IPS-NIHi7 (cell line): ENCODE results near the gene ACTN4.
"Not testable (repeated sequence)": the region's sequence is repeated elsewhere in the genome, so short reads cannot be mapped to it uniquely, and the experiment has no call there.

Experiments used
- DNase-seq: peaks from one replicate; pipeline ENCODE4 v3.0.0; 2012; ENCODE audit warnings: mixed read lengths; ENCODE audit errors: extremely low spot score

The ACTN4 gene

DNA sequence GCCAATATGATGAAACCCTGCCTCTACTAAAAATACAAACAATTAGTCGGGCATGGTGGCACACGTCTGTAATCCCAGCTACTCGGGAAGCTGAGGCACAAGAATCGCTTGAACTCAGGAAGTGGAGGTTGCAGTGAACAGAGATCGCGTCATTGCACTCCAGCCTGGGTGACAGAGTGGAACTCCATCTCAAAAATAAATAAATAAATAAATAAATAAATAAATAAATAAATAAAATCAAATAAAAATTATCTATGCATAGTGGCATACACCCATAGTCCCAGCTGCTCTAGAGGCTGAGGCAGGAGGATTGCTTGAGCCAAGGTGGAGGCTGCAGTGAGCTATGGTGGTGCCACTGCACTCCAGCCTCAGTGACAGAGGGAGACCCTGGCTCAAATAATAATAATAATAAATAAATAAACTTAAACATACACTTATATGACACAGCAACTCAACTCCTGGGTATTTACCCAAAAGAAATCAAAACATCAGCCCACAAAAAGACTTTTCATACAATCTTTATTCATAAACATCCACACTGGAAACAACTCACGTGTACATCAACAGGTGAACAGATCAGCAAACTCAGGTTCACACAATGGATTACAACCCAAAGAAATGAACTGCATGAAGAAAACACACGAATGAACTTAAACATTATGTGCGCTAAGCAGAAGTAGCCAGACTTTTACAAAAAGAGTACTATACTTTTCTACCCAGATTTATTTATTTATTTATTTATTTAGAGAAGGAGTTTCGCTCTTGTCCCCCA, 119.0 kb downstream of the ACTN4 start:
- no peak for DNase-seq

DNA sequence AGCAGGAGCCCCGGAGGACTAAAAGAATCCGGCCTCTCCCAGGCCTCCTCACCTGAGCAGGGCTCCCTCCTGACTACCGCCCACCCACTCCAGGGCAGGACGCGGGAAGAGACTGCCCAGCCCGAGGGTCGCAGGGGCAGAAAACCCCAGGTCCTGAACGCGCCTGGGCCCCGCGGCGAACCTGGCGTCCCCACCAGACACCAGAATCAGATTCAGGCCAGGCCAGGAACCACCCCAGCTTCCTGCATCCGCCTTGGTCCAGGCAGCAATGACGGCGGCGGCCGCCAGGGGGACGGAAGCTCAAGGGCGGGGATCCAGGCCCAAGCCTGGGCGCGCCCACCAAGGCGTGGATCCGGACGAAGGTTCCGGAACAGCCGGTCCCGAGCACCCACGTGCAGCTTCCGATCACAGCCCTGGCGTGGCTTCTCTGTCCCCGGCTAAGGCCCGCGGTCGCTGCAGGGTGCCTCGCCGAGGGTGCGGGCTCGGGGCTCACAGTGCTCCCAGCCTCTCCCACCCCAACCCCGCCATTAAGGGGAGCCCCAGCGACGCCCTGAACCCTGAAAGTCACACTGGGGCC, 122.3 kb downstream of the ACTN4 start:
- peak; percentile 75 for DNase-seq

DNA sequence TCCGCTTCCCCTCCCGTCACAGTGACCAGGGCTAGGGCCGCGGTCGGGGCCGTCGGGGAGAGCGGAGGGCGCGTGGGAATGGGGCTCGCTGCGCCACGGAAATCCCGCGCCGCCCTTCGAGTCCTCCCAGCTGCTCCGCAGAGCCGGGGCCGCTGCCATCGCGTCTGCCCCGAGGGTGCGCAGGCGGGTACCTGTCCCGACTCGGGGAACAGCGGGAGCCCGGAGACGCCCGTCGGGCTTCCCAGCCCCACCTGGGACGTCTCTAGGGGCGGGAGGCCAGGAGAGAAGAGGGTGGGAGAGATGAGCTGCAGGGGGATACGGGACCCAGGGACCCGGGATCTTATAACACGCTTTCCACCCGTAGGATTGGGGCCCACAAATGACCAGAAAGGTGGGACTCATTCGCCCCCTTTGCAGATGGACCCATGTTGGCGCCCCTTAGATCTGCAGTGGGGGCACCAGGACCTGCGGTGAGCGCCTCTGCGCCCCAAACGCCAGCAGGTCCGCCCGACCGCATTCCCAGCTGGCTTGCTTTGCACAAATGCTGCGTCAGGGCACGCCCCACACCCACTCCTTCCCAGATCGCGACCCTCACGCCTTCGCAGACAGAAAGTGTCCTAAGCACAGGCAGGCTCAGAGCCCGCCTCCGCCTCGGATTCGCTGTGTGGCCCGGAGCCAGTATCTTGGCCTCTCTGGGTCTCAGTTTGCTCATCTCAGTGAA, 122.9 kb downstream of the ACTN4 start:
- not testable (repeated sequence) for DNase-seq

DNA sequence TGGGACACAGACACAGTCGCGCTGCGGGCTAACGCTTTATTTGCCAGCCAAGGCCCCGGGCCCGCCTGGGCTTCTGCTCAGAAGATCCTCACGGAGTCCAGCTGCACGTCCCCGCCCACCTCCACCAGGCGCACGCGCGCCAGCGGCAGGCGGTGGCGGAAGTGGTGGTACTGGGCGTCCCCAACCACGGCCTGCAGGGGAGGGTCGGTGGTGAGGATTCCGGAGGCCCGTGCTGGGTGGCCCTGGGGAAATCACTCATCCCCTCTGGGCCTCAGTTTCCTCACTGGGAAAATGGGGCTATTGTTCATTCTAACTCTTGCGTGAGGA, 123.5 kb downstream of the ACTN4 start:
- DNase-seq: not testable (repeated sequence)

DNA sequence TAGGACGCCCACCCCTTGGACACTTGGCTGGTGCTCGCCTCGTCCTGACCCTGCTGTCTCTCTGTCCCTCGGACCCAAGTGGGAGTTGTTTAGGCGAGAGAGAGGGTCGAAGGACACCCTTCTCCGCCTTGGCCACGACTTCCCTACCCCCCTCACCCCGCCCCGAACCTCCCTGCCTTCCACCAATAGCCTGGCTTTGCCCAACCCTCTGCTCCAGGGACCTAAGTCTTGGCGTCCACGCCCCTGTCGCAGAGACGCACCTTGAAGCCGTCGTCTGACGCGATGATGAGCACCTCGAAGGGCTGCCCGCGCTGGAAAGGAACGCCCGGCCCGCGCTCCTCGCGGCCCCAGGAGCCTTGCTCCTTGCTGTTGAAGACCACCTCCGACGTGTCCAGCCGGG, 124.1 kb downstream of the ACTN4 start:
- DNase-seq: not testable (repeated sequence)

DNA sequence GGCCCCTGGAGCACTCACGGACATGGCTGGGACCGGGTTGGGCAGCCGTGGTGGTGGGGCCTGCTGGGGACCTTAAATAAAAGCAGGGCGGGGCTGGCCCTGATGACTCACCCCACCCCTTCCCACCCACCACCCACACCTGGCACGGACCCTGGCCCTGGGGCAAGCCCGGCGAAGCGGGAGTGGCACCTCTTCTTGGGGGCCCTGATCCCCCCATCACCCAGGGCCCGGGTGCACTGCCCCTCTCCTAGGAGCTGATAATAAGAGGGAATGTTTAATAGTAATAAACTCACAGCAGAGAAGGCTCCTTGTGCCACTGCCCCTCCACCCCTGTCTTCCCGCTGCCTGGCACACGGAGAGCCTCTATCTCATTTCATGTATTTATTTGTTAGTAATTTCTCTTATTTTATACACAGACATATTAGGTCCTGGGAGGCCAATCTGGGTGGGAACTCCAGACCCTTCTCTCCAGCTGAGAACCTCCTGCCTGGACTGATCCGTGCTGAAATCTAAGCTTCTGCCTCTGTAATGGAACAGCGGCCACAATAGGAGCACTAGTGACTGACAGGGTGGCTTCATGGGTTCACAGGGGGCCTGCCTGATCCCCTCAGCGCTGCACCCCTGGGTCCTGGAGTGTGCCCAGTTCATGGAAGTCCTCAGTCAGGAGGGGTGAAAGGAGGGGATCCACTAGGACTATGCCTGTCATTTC, 126.2 kb downstream of the ACTN4 start, which contains the start of gene LGALS7:
LGALS7 (minus strand) TSS at position 49 of the 709 bp plus-strand sequence; CDS start at position 24, 25 bp downstream.
- no peak for DNase-seq

DNA sequence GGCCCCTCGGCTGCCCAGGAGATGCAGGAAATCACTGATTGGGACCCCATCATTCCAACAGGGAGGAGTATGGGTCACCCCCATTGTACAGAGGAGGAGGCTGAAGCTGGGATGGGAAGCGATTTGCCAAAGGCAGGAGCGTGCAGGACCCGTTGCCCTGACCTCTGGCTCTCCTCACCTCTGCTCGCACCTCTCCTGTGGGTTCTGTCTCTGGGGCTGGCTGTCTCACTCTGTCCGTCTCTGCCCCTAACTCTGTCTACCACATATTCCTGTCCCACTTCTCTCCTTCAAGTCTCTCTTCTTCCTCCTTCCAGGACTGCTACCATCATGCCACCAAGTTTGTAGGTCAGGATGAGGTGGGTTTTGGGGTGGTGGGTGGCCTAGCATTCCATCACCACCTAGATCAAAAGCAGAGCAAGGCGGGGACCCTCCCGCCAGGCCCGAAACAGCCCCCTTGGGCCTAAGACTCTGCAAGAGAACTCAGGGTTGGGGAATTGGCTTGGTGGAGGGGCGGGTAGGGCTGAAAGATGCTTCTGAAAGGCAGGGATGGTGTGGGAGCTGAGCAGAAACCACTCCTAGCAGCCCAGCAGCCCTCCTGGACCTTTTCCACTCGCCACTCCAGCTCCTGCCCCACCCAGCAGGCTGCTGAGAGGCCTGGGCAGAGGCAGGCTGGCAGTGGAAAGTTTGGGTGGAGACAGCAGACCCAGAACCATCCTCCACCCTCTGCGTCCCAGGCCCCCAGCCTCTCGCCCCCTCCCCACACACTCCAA, 126.9 kb downstream of the ACTN4 start:
- DNase-seq: no peak

DNA sequence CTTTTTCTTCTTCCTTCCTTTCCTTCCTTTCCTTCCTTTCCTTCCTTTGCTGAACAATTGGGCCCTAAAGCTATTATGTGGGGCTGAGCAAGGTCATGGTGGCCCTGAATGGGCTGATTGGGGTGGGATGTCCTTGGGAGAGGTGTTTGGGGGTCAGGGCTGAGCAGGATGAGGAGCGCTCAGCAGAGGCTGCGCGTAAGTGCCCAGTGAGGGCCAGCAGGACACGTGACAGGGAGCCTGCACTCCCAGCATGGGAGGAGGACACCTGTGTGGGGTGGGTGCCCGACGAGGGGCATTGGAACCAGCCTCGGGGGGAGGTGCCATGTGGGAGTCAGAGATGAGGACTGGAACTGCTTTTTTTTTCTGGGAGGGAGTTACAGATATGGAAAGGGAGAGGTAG, 131.3 kb downstream of the ACTN4 start:
- no peak for DNase-seq

DNA sequence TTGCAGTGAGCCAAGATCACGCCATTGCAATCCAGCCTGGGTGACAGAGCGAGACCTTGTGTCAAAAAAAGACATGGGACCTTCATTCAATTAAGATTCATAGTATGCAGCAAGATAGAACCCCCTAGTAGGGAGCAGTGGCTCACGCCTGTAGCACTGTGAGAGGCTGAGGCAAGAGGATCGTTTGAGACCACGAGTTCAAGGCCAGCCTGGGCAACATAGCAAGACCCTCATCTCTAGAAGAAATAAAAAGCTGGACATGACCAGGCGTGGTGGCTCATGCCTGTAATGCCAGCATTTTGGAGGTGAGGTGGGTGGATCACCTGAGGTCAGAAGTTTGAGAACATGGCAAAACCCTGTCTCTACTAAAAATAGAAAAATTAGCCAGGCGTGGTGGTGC, 133.0 kb downstream of the ACTN4 start:
- DNase-seq: no peak

DNA sequence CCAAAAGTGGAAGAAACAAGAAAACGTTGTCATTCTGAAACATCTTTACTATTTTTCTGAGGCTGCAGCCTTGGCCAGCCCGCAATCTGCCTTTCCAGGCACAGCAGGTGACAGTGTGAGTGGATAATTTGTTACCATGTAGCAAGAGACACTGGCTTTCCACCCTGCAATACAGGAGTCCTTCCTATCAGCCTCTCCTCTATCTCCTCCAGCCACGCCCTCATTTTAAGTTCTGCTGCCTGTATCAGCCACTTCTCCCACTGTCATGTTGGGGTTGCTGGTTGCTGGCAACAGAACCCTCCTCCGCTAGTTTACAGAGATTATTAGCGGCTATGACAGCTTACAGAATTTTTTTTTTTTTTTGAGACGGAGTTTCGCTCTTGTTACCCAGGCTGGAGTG, 133.6 kb downstream of the ACTN4 start:
- DNase-seq: no peak
